GM12874 (cell line): Measurements from ENCODE around the gene BLNK.

Source experiments
- CTCF ChIP-seq: IDR thresholded peaks from 2 replicates; pipeline ENCODE4 v1.5.1; 2011; ENCODE audit warnings: low read depth, mild to moderate bottlenecking, control low read depth, low read length, moderate library complexity; ENCODE audit not compliant: insufficient read depth

Gene BLNK

GRCh38 chr10:96276831-96277230 lies 5.5 kb upstream of the BLNK start:
- no peak for TF ChIP-seq CTCF

GRCh38 chr10:96276426-96276825 lies 5.1 kb upstream of the BLNK start:
- TF ChIP-seq CTCF, result no peak

GRCh38 chr10:96275685-96276418 lies 4.5 kb upstream of the BLNK start:
- TF ChIP-seq CTCF, result no peak

GRCh38 chr10:96272316-96273280 lies 1.2 kb upstream of the BLNK start:
- no peak for TF ChIP-seq CTCF

- no peak for TF ChIP-seq CTCF
Observed at GRCh38 chr10:96270571-96270970, 798 bp downstream of the BLNK start.

GRCh38 chr10:96269438-96270300 lies 1.7 kb downstream of the BLNK start:
- TF ChIP-seq CTCF, result no peak
